Spleen (tissue), 11 donors: Measurements from ENCODE around the gene MGAT4B. TPM values are rescaled to one million over a fixed set of nuclear protein-coding genes. Genes with fewer than 3 reads are reported as not detected.
A peak's percentile ranks its signal among the peaks of the same experiment; 100 is the strongest.

ENCODE experiments used
- DNase-seq: peaks from one replicate; pipeline ENCODE4 v3.0.0-alpha.2; 2020
- H3K27ac ChIP-seq, 8 donors: fragments of 200-600 bp; sonication (generic) in 7 of 8; 1 replicate in 4 of 8; 2 replicates in 4 of 8; pipeline versions ENCODE4 v1.5.0 to v1.8.0; 2016 to 2021; ENCODE audit warnings: inconsistent platforms in 4 of 8, mild to moderate bottlenecking in 4 of 8, moderate library complexity in 1 of 8
- H3K27me3 ChIP-seq, 7 donors: fragments of 200-600 bp; sonication (generic) in 6 of 7; replicated peaks in 1 of 7; 1 replicate in 4 of 7; 2 replicates in 3 of 7; pipeline versions ENCODE4 v1.5.0 to v1.8.0; 2016 to 2021; ENCODE audit warnings: inconsistent platforms in 3 of 7, mild to moderate bottlenecking in 1 of 7
- H3K36me3 ChIP-seq, 6 donors: fragments of 200-600 bp; sonication (generic) in 5 of 6; 1 replicate in 4 of 6; 2 replicates in 2 of 6; pipeline versions ENCODE4 v1.5.0 to v1.8.0; 2016 to 2021; ENCODE audit warnings: inconsistent platforms in 2 of 6
- H3K4me1 ChIP-seq, 6 donors: fragments of 200-600 bp; sonication (generic) in 5 of 6; 1 replicate in 3 of 6; 2 replicates in 3 of 6; pipeline versions ENCODE4 v1.5.0 to v1.8.0; 2016 to 2021; ENCODE audit warnings: inconsistent platforms in 3 of 6
- H3K4me3 ChIP-seq, 8 donors: fragments of 200-600 bp; sonication (generic) in 7 of 8; 1 replicate in 4 of 8; 2 replicates in 4 of 8; pipeline versions ENCODE4 v1.5.0 to v1.8.0; 2016 to 2021; ENCODE audit warnings: inconsistent platforms in 4 of 8, mild to moderate bottlenecking in 4 of 8, moderate library complexity in 2 of 8
- H3K9me3 ChIP-seq, 8 donors: fragments of 200-600 bp; sonication (generic) in 7 of 8; 1 replicate in 4 of 8; 2 replicates in 4 of 8; pipeline versions ENCODE4 v1.5.0 to v1.8.0; 2016 to 2021; ENCODE audit warnings: inconsistent platforms in 4 of 8
- POLR2A ChIP-seq, 3 donors: fragments of 450-650 bp; IDR thresholded peaks; one replicate each; pipeline ENCODE4 v1.5.1; 2017; ENCODE audit warnings: antibody characterized with exemption in 3 of 3, mild to moderate bottlenecking in 1 of 3
- POLR2AphosphoS5 ChIP-seq, 3 donors: sonication (generic); formaldehyde crosslinking; IDR thresholded peaks; one replicate each; pipeline ENCODE4 v1.5.1; 2017; ENCODE audit warnings: antibody characterized with exemption in 3 of 3
- WGBS, 5 donors: extraction: QIAGEN DNeasy Blood & Tissue Kit in 3 of 5; methylation state at CpG; one replicate each; pipeline versions ENCODE4 v1.1.5 to v1.1.7; 2013 to 2018; 5-methylcytosine and 5-hydroxymethylcytosine counted together
- intact Hi-C: fragments of 100-400 bp; cut with DNase I; formaldehyde crosslinking; loops from one replicate; pipeline ENCODE4 v1.15.0; 2023; ENCODE audit warnings: low total_unique reads
- polyA plus RNA-seq, 3 donors: library from polyadenylated mRNA; stranded (reverse); fragments of 200-250 nt; gene quantifications; one replicate each; pipeline ENCODE4 v1.2.1, GENCODE V29; 2013
- total RNA-seq, 7 donors: library from RNA; depleted of rRNA in 3 of 7; stranded (reverse); fragments of >200 nt in 3 of 7; fragmentation: NEBNext Ultra II Directional in 4 of 7; extraction: Animal tissue kit (Norgen Biotek cat#: 25700) in 4 of 7; gene quantifications; one replicate each; pipeline versions ENCODE4 v1.1.0 to v1.2.1, GENCODE V29; 2016 to 2021
- TF ChIP-seq, protein P1 (sequence below), 11 experiments: fragments of 200-600 bp in 7 of 11; fragments of 450-650 bp in 4 of 11; sonication (generic) in 4 of 11; IDR thresholded peaks in 8 of 11; conservative IDR thresholded peaks in 3 of 11; 1 replicate in 7 of 11; 2 replicates in 4 of 11; pipeline versions ENCODE4 v1.4.0 to v1.8.0; 2016 to 2021; ENCODE audit warnings: antibody characterized with exemption in 11 of 11, inconsistent platforms in 4 of 11, mild to moderate bottlenecking in 1 of 11
- donor health status: healthy with polysubstance abuse.
- donor health status: DM: no; HTN: no; CAD: no; lungs with moderate emphysema.
- donor health status: DM: no; HTN: no; CAD: no.
- donor health status: Bipolar disorder and iron deficiency.
- donor health status: healthy.
- donor health status: DM: no; HTN: no; CAD: no.
- donor health status: DM: yes; HTN: yes; CAD: no.

Gene MGAT4B
- total and polyA plus RNA-seq, 10 donors, result 34.9 to 117 (median 79.2) TPM

DNA sequence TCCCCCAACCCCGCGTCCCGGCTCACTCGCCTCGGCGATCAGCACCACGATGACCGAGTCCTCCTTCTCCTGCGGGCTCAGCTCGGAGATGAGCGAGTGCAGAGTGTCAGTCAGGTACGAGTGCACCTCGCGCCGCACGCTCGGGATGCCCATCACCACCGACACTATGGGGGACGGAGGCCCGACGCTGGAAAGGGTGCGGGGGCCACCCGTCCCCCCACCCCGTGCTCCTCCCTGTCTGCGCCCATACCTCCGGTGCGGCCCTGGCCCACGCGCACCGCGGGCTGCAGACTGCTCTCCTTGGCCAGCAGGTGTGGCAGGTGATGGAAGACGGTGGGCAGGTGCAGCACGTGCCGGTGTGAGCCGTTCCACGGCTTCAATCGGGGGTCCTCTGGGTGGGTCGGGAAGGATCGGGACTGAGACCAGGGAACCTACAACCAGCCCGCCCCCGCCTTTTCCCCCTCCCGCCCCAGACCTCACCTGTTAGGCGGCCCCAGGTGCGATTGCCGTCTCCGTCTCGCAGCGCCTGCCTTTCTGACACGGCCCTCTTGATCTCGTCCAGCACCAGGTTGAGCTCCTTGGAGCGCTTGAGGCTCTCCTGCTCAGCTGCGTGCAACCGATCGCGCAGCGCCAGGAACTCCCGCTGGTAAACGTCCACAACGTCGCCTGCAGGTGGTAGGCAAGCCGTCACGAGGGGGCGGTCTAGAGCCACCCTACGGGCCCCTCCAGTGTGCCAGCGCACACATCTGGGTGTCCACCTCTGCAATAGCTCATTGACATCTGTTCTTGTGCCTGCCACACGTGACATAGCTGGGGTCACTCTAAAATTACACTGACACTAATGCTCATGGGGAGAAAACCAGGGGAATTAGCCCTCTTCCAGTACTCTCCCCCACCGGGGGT, 5.1 kb downstream of the MGAT4B start:
- Histone ChIP-seq H3K4me1 (peaks cover 28 to 60% (median 50%) of the 10 kb centered on the region in 6 donors), H3K27me3 (no peaks in the 10 kb centered on the region), H3K27ac (no peak overlapping the region), H3K9me3 (no peaks in the 10 kb centered on the region), H3K36me3 (peaks cover 0 to 48% (median 42%) of the 10 kb centered on the region in 6 donors), H3K4me3 (peak overlapping the region in 1 of 8 donors; percentile 13)
- peak; percentile 69 to 71 (median 70) for TF ChIP-seq POLR2AphosphoS5 (IDR thresholded peaks at IDR 0.05)
- TF ChIP-seq, protein P1, sequence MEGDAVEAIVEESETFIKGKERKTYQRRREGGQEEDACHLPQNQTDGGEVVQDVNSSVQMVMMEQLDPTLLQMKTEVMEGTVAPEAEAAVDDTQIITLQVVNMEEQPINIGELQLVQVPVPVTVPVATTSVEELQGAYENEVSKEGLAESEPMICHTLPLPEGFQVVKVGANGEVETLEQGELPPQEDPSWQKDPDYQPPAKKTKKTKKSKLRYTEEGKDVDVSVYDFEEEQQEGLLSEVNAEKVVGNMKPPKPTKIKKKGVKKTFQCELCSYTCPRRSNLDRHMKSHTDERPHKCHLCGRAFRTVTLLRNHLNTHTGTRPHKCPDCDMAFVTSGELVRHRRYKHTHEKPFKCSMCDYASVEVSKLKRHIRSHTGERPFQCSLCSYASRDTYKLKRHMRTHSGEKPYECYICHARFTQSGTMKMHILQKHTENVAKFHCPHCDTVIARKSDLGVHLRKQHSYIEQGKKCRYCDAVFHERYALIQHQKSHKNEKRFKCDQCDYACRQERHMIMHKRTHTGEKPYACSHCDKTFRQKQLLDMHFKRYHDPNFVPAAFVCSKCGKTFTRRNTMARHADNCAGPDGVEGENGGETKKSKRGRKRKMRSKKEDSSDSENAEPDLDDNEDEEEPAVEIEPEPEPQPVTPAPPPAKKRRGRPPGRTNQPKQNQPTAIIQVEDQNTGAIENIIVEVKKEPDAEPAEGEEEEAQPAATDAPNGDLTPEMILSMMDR (IDR thresholded peaks at IDR 0.05 in 8 of 11, conservative IDR thresholded peaks at IDR 0.05 in 3 of 11), result peak; percentile 28 to 92 (median 75)
- TF ChIP-seq POLR2A (IDR thresholded peaks at IDR 0.05), result no peak
- peak; percentile 94 for DNase-seq
- WGBS, 5 donors, result 64 to 72% (median 66%) methylated on average over 43 to 67 of the region's 67 CpGs
- intact Hi-C loops, result loop anchor here (10.0 kb wide), 1 partner anchor 53 kb away; the partner anchor contains the start of gene MRNIP

DNA sequence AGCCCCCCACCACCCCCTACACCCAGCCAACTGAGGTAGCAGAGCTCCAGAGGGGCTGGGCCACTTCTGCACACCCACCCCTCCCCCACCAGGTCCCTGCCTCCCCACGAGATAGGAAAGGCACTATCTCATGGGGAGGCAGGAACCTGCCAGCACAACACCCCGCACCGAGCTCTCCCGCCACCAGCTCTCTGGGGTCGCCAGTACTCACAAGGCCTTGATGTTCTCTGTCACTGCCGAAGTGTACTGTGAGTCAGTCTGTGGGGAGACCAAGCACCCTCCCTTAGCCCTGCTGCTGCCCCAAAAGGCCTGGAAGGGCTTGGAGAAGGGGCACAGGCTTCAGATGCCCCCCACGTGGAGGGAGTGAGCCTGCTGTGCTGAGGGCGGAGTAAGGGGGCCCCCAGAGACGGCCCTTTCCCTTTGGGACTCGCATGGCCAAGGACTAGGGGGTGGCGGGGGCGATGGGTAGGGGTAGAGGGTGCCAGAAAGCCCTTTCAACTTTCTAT, 5.9 kb downstream of the MGAT4B start:
- H3K27ac ChIP-seq, result no peak overlapping the region
- no peaks in the 10 kb centered on the region for H3K27me3 ChIP-seq
- no peak for TF ChIP-seq POLR2A (IDR thresholded peaks at IDR 0.05)
- no peak for TF ChIP-seq POLR2AphosphoS5 (IDR thresholded peaks at IDR 0.05)
- TF ChIP-seq, protein P1 (IDR thresholded peaks at IDR 0.05 in 8 of 11, conservative IDR thresholded peaks at IDR 0.05 in 3 of 11), result no peak
- H3K4me3 ChIP-seq, result no peak overlapping the region
- intact Hi-C loops, result loop anchor here (10.0 kb wide), 1 partner anchor 54 kb away; the partner anchor contains the start of gene MRNIP
- no peaks in the 10 kb centered on the region for H3K9me3 ChIP-seq
- DNase-seq, result peak; percentile 72
- 81 to 88% (median 87%) methylated on average over 12 of the region's 12 CpGs for WGBS, 5 donors
- H3K36me3 ChIP-seq, result peaks cover 0 to 48% (median 42%) of the 10 kb centered on the region in 6 donors
- peaks cover 28 to 66% (median 56%) of the 10 kb centered on the region in 6 donors for H3K4me1 ChIP-seq

DNA sequence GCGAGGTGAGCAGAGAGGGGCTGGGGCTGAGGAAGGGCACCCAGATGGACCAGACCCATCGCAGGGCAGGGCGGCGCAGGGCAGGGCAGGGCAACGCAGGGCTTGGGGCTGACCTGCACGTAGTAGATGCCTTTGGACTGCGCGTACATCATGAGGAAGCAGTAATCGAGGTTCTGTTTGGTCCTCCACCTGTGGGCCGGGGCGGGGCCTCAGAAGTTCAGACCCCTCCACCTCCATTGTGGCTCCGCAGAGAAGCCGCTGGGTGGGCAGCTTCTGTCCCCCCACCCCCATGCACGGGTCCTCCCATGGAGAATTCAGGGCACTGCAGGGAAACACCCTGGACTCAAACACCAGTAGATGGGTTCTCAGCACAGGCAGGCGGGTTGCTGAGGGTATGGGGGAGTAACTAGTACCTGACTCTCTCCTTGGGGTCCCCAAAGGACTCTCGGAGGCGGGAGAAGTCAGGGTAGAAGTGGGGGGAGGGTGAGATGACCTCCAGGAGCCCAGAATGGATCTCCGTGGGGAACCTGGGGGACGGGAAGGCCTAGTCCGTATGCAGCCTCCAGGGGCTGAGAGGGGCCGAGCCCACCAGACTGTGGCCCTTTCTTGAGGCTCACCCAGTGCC, 6.5 kb downstream of the MGAT4B start:
- peak in 1 of 3 donors; percentile 46 for TF ChIP-seq POLR2AphosphoS5 (IDR thresholded peaks at IDR 0.05)
- TF ChIP-seq, protein P1 (IDR thresholded peaks at IDR 0.05 in 8 of 11, conservative IDR thresholded peaks at IDR 0.05 in 3 of 11), result no peak
- 92 to 97% (median 95%) methylated on average over 14 to 21 of the region's 21 CpGs for WGBS, 5 donors
- intact Hi-C loops, result loop anchor here (10.0 kb wide), 1 partner anchor 55 kb away; the partner anchor contains the start of gene MRNIP
- H3K36me3 ChIP-seq, result peaks cover 0 to 48% (median 42%) of the 10 kb centered on the region in 6 donors
- H3K9me3 ChIP-seq, result no peaks in the 10 kb centered on the region
- peak; percentile 73 for DNase-seq
- H3K4me1 ChIP-seq, result peaks cover 27 to 66% (median 56%) of the 10 kb centered on the region in 6 donors
- H3K27me3 ChIP-seq, result no peaks in the 10 kb centered on the region
- no peak overlapping the region for H3K4me3 ChIP-seq
- no peak overlapping the region for H3K27ac ChIP-seq
